SK-N-SH treated with all-trans-retinoic acid at 6 μM for 48 hours (cell line): ENCODE measurements around the gene GATC.
A peak's percentile ranks its signal among the peaks of the same experiment; 100 is the strongest.

Experiments used
- ATAC-seq: fragments of 200-7000 bp; cut with Tn5 transposase; 3 replicates; pipeline ENCODE4 v1.9.1; 2020; ENCODE audit warnings: mild to moderate bottlenecking, moderate library complexity
- ARNTL ChIP-seq: fragments of 450-650 bp; formaldehyde crosslinking; IDR thresholded peaks from 2 replicates; pipeline ENCODE4 v1.5.0; 2020; ENCODE audit warnings: low read depth, mild to moderate bottlenecking, moderate library complexity, borderline replicate concordance
- BACH2 ChIP-seq: fragments of 250-450 bp; sonication (Bioruptor Pico); IDR thresholded peaks from 2 replicates; pipeline ENCODE4 v1.9.0; 2021; ENCODE audit warnings: mild to moderate bottlenecking, borderline replicate concordance
- CSDC2 ChIP-seq: fragments of 250-450 bp; sonication (Bioruptor Pico); IDR thresholded peaks from 2 replicates; pipeline ENCODE4 v1.5.0; 2020; ENCODE audit warnings: mild to moderate bottlenecking, moderate library complexity
- CSRNP3 ChIP-seq: fragments of 250-450 bp; sonication (Bioruptor Pico); IDR thresholded peaks from 2 replicates; pipeline ENCODE4 v1.5.1; 2021; ENCODE audit warnings: mild to moderate bottlenecking, moderate library complexity
- ESRRG ChIP-seq: fragments of 250-450 bp; sonication (Bioruptor Pico); IDR thresholded peaks from 2 replicates; pipeline ENCODE4 v1.6.1; 2021; ENCODE audit warnings: mild to moderate bottlenecking
- GLIS3 ChIP-seq: fragments of 250-450 bp; sonication (Bioruptor Pico); IDR thresholded peaks from 2 replicates; pipeline ENCODE4 v1.5.0; 2020; ENCODE audit warnings: mild to moderate bottlenecking, moderate library complexity
- ISL1 ChIP-seq: fragments of 250-450 bp; sonication (Bioruptor Pico); IDR thresholded peaks from 2 replicates; pipeline ENCODE4 v2.1.2; 2022; ENCODE audit warnings: mild to moderate bottlenecking, moderate library complexity
- OSR1 ChIP-seq: fragments of 250-450 bp; sonication (Bioruptor Pico); IDR thresholded peaks from 2 replicates; pipeline ENCODE4 v1.8.0; 2022; ENCODE audit warnings: moderate library complexity, mild to moderate bottlenecking, inconsistent platforms
- PATZ1 ChIP-seq: fragments of 250-450 bp; sonication (Bioruptor Pico); IDR thresholded peaks from 2 replicates; pipeline ENCODE4 v1.8.0; 2020; ENCODE audit warnings: mild to moderate bottlenecking, moderate library complexity, borderline replicate concordance
- POU6F1 ChIP-seq: fragments of 250-450 bp; sonication (Bioruptor Pico); IDR thresholded peaks from 2 replicates; pipeline ENCODE4 v1.8.0; 2021; ENCODE audit warnings: low read depth, mild to moderate bottlenecking, moderate library complexity, borderline replicate concordance
- PPARA ChIP-seq: fragments of 250-450 bp; sonication (Bioruptor Pico); IDR thresholded peaks from 2 replicates; pipeline ENCODE4 v1.5.0; 2020; ENCODE audit warnings: mild to moderate bottlenecking, borderline replicate concordance
- RARB ChIP-seq: fragments of 250-450 bp; sonication (Bioruptor Pico); IDR thresholded peaks from 2 replicates; pipeline ENCODE4 v1.8.0; 2021; ENCODE audit warnings: mild to moderate bottlenecking, moderate library complexity
- SNAI2 ChIP-seq: fragments of 250-450 bp; sonication (Bioruptor Pico); IDR thresholded peaks from 2 replicates; pipeline ENCODE4 v1.5.0; 2020; ENCODE audit warnings: mild to moderate bottlenecking, moderate library complexity
- TCF4 ChIP-seq: fragments of 250-450 bp; sonication (Bioruptor Pico); IDR thresholded peaks from 2 replicates; pipeline ENCODE4 v1.8.0; 2021; ENCODE audit warnings: mild to moderate bottlenecking, moderate library complexity, borderline replicate concordance
- TOX ChIP-seq: fragments of 250-450 bp; sonication (Bioruptor Pico); IDR thresholded peaks from 2 replicates; pipeline ENCODE4 v1.8.0; 2021; ENCODE audit warnings: mild to moderate bottlenecking, moderate library complexity, borderline replicate concordance
- ZC3H10 ChIP-seq: fragments of 250-450 bp; sonication (Bioruptor Pico); IDR thresholded peaks from 2 replicates; pipeline ENCODE4 v1.5.1; 2021; ENCODE audit warnings: mild to moderate bottlenecking, moderate library complexity
- ZFP30 ChIP-seq: fragments of 450-650 bp; formaldehyde crosslinking; IDR thresholded peaks from 2 replicates; pipeline ENCODE4 v1.5.0; 2022; ENCODE audit warnings: mild to moderate bottlenecking, moderate library complexity
- ZNF70 ChIP-seq: fragments of 450-650 bp; formaldehyde crosslinking; IDR thresholded peaks from 2 replicates; pipeline ENCODE4 v1.5.0; 2020; ENCODE audit warnings: mild to moderate bottlenecking, moderate library complexity
- ZNF8 ChIP-seq: fragments of 450-650 bp; formaldehyde crosslinking; IDR thresholded peaks from 2 replicates; pipeline ENCODE4 v1.5.0; 2020; ENCODE audit warnings: mild to moderate bottlenecking, moderate library complexity
- TF ChIP-seq, protein P1 (sequence below): fragments of 250-450 bp; sonication (Bioruptor Pico); IDR thresholded peaks from 2 replicates; pipeline ENCODE4 v1.5.1; 2020; ENCODE audit warnings: low read depth, mild to moderate bottlenecking, moderate library complexity

Gene GATC

GRCh38 chr12:120495186-120495730, 49.0 kb downstream of the GATC start (continued):
- TF ChIP-seq PATZ1 (CRISPR knock-in tag) (no peak), OSR1 (CRISPR knock-in tag) (no peak), ZC3H10 (no peak), CSDC2 (CRISPR knock-in tag) (no peak), ARNTL (CRISPR knock-in tag) (no peak), ESRRG (CRISPR knock-in tag) (no peak), ZFP30 (CRISPR knock-in tag) (no peak)

DNA sequence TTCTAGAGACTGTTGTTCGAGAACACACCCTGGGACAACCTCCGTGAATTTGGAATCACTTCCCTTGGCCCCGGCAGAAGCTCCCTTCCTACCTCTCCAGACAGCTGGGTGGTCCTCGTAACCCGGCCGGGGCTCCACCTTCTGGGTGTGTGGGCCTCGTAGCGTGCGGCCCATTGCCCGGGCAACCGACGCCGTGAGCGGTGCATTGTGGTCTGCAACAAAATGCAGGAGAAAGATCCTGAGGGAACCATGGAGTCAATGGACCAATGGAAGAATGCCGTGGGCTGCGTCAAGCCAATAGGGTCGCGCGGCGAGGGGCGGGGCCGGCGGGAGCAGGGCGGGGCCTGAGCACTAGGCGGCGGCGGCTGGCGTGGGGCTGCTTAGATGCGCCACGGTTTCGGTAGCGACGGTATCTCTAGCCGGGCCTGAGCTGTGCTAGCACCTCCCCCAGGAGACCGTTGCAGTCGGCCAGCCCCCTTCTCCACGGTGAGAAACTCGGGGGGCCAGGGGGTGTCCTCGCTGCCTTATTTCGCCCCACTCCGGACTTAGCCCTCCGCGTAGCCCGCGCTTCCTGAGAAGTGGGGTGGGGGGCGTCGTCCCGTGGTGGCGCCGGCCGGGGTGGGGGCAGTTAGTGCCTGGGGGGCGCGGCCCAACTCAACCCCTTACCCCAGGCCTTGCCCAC, 49.6 kb downstream of the GATC start, which contains the start of gene DYNLL1:
Gene DYNLL1, plus strand, starts transcription at position 383 of the 682 bp plus-strand sequence. CDS start 309 bp downstream, outside the sequence.
- ATAC-seq = peak; percentile 96
- TF ChIP-seq ARNTL (CRISPR knock-in tag) = no peak
- no peak for TF ChIP-seq SNAI2 (CRISPR knock-in tag)
- peak; percentile 44; the same call in 1 of the 2 replicates for TF ChIP-seq PATZ1 (CRISPR knock-in tag)
- TF ChIP-seq OSR1 (CRISPR knock-in tag) = no peak
- TF ChIP-seq GLIS3 (CRISPR knock-in tag) = peak; percentile 57; the same call in 1 of the 2 replicates

- peak; percentile 57 for ATAC-seq
- TF ChIP-seq CSRNP3 (no peak), POU6F1 (CRISPR knock-in tag) (no peak), RARB (CRISPR knock-in tag) (no peak)
- TF ChIP-seq, protein P1, sequence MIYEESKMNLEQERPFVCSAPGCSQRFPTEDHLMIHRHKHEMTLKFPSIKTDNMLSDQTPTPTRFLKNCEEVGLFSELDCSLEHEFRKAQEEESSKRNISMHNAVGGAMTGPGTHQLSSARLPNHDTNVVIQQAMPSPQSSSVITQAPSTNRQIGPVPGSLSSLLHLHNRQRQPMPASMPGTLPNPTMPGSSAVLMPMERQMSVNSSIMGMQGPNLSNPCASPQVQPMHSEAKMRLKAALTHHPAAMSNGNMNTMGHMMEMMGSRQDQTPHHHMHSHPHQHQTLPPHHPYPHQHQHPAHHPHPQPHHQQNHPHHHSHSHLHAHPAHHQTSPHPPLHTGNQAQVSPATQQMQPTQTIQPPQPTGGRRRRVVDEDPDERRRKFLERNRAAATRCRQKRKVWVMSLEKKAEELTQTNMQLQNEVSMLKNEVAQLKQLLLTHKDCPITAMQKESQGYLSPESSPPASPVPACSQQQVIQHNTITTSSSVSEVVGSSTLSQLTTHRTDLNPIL (CRISPR knock-in tag) = no peak
Measured at GRCh38 chr12:120496413-120497340, 50.4 kb downstream of the GATC start.

GRCh38 chr12:120497524-120498150, 51.4 kb downstream of the GATC start:
- TF ChIP-seq ISL1 (no peak), OSR1 (CRISPR knock-in tag) (no peak), CSDC2 (CRISPR knock-in tag) (no peak), PPARA (CRISPR knock-in tag) (no peak), TOX (CRISPR knock-in tag) (no peak), POU6F1 (CRISPR knock-in tag) (no peak), RARB (CRISPR knock-in tag) (no peak), BACH2 (CRISPR knock-in tag) (no peak), ZNF70 (CRISPR knock-in tag) (no peak), ZNF8 (CRISPR knock-in tag) (no peak), GLIS3 (CRISPR knock-in tag) (no peak), TCF4 (no peak), ZC3H10 (no peak)
- TF ChIP-seq, protein P1 (CRISPR knock-in tag) = no peak

More at GRCh38 chr12:120497524-120498150, 51.4 kb downstream of the GATC start:
- ATAC-seq = no peak
